Natural killer cell (primary cell): Measurements from ENCODE around the gene RGS6. TPM values are rescaled to one million over a fixed set of nuclear protein-coding genes. Genes with fewer than 3 reads are reported as not detected.

Experiments
- ATAC-seq, 3 donors: fragments of 150-1000 bp in 2 of 3; fragments of 200-7000 bp in 1 of 3; cut with Tn5 transposase; 1 replicate in 1 of 3; 2 replicates in 2 of 3; pipeline ENCODE4 v1.10.0; 2021; ENCODE audit warnings: mild to moderate bottlenecking in 2 of 3, moderate library complexity in 2 of 3
- DNase-seq, 2 donors: peaks; one replicate each; pipeline versions ENCODE4 v3.0.0 to v3.0.0-alpha.2; 2013 to 2021; ENCODE audit warnings: mixed read lengths in 1 of 2
- H3K27ac ChIP-seq: one replicate; pipeline ENCODE4 v1.5.1; 2013; ENCODE audit warnings: mild to moderate bottlenecking, low read length
- H3K27me3 ChIP-seq: one replicate; pipeline ENCODE4 v1.6.1; 2013; ENCODE audit warnings: low read length; ENCODE audit not compliant: control insufficient read depth, insufficient read depth
- H3K36me3 ChIP-seq: one replicate; pipeline ENCODE4 v1.6.1; 2013; ENCODE audit warnings: low read length; ENCODE audit not compliant: control insufficient read depth, insufficient read depth
- H3K4me1 ChIP-seq: one replicate; pipeline ENCODE4 v1.6.1; 2013; ENCODE audit warnings: low read length; ENCODE audit not compliant: control insufficient read depth, insufficient read depth
- H3K4me3 ChIP-seq: one replicate; pipeline ENCODE4 v1.5.1; 2013; ENCODE audit warnings: low read length
- H3K9me3 ChIP-seq: one replicate; pipeline ENCODE4 v1.6.1; 2013; ENCODE audit warnings: low read length; ENCODE audit not compliant: control insufficient read depth, insufficient read depth
- H3K27ac Mint-ChIP-seq, 2 donors: one replicate each; pipeline ENCODE4 v1.8.0; 2022; ENCODE audit warnings: mild to moderate bottlenecking in 2 of 2, mixed read lengths in 2 of 2, moderate library complexity in 1 of 2
- H3K27me3 Mint-ChIP-seq, 2 donors: one replicate each; pipeline ENCODE4 v1.8.0; 2022; ENCODE audit warnings: low read depth in 2 of 2, mixed read lengths in 2 of 2
- H3K36me3 Mint-ChIP-seq: one replicate; pipeline ENCODE4 v1.8.0; 2022; ENCODE audit warnings: mixed read lengths
- H3K4me1 Mint-ChIP-seq, 2 donors: one replicate each; pipeline ENCODE4 v1.8.0; 2022; ENCODE audit warnings: mixed read lengths in 2 of 2
- H3K4me3 Mint-ChIP-seq: one replicate; pipeline ENCODE4 v1.8.0; 2022; ENCODE audit warnings: mild to moderate bottlenecking, moderate library complexity, mixed read lengths
- H3K9me3 Mint-ChIP-seq, 2 donors: one replicate each; pipeline ENCODE4 v1.8.0; 2022; ENCODE audit warnings: mixed read lengths in 2 of 2
- CTCF ChIP-seq: fragments of 200-600 bp; IDR thresholded peaks from one replicate; pipeline ENCODE4 v1.8.0; 2022; ENCODE audit warnings: antibody characterized with exemption
- WGBS: methylation state at CpG from one replicate; pipeline ENCODE4 v1.1.7; 2013; ENCODE audit warnings: missing lambda C conversion rate; ENCODE audit not compliant: insufficient coverage; 5-methylcytosine and 5-hydroxymethylcytosine counted together
- intact Hi-C: fragments of 100-400 bp; cut with micrococcal nuclease; formaldehyde crosslinking; loops from one replicate; pipeline ENCODE4 v1.14.2; 2022
- total RNA-seq, 4 donors: library from RNA; stranded (reverse); fragments of 120-200 nt in 1 of 4; gene quantifications; one replicate each; pipeline versions ENCODE4 v1.2.3 to v1.2.4, GENCODE V29; 2013 to 2022

RGS6 gene
- total RNA-seq, 3 donors from 2014 or later (not counting 1 experiment from before 2014, with no cell fraction given), result 0.75 to 1.4 TPM; not detected in 1

GRCh38 chr14:71890541-71890940, 41.7 kb upstream of the RGS6 start:
- peaks cover 4 to 9% of the 10 kb centered on the region in 2 donors for H3K9me3 Mint-ChIP-seq
- no peak for TF ChIP-seq CTCF
- intact Hi-C loops, result no loop called here
- H3K27me3 Mint-ChIP-seq, result no peaks in the 10 kb centered on the region
- DNase-seq (no peak), ATAC-seq (no peak)
- H3K9me3 ChIP-seq, result no peaks in the 10 kb centered on the region
- no peak overlapping the region for H3K27ac ChIP-seq
- no peak overlapping the region for H3K4me3 ChIP-seq
- no CpG with 5 or more reads among the region's 1 CpG for WGBS
- no peaks in the 10 kb centered on the region for H3K27me3 ChIP-seq
- no peaks in the 10 kb centered on the region for H3K4me1 ChIP-seq
- no peak overlapping the region for H3K27ac Mint-ChIP-seq
- H3K36me3 Mint-ChIP-seq, result no peaks in the 10 kb centered on the region
- H3K4me3 Mint-ChIP-seq, result no peak overlapping the region
- no peaks in the 10 kb centered on the region for H3K4me1 Mint-ChIP-seq
- no peaks in the 10 kb centered on the region for H3K36me3 ChIP-seq

GRCh38 chr14:71891185-71891584, 41.0 kb upstream of the RGS6 start:
- no peak for DNase-seq
- ATAC-seq, result no peak
- Mint-ChIP-seq H3K9me3 (peaks cover 4 to 8% of the 10 kb centered on the region in 2 donors), H3K27me3 (no peaks in the 10 kb centered on the region), H3K27ac (no peak overlapping the region), H3K4me1 (no peaks in the 10 kb centered on the region), H3K36me3 (no peaks in the 10 kb centered on the region), H3K4me3 (no peak overlapping the region)
- 86% methylated on average over 6 of the region's 6 CpGs for WGBS
- H3K27ac ChIP-seq, result no peak overlapping the region
- H3K4me1 ChIP-seq, result no peaks in the 10 kb centered on the region
- no peaks in the 10 kb centered on the region for H3K27me3 ChIP-seq
- intact Hi-C loops, result no loop called here
- H3K9me3 ChIP-seq, result no peaks in the 10 kb centered on the region
- no peak overlapping the region for H3K4me3 ChIP-seq
- no peaks in the 10 kb centered on the region for H3K36me3 ChIP-seq
- no peak for TF ChIP-seq CTCF

- no peaks in the 10 kb centered on the region for H3K36me3 Mint-ChIP-seq
- WGBS, result 100% methylated on average over 1 of the region's 1 CpG
Measured at GRCh38 chr14:71891970-71892369, 40.3 kb upstream of the RGS6 start.

More at GRCh38 chr14:71891970-71892369, 40.3 kb upstream of the RGS6 start:
- no peaks in the 10 kb centered on the region for H3K36me3 ChIP-seq
- H3K4me3 ChIP-seq, result no peak overlapping the region
- no peaks in the 10 kb centered on the region for H3K4me1 ChIP-seq
- TF ChIP-seq CTCF, result no peak
- ATAC-seq (no peak), DNase-seq (no peak)
- no peaks in the 10 kb centered on the region for H3K4me1 Mint-ChIP-seq
- H3K27me3 Mint-ChIP-seq, result no peaks in the 10 kb centered on the region
- intact Hi-C loops, result no loop called here
- no peak overlapping the region for H3K27ac ChIP-seq
- no peak overlapping the region for H3K4me3 Mint-ChIP-seq
- H3K27ac Mint-ChIP-seq, result no peak overlapping the region
- H3K9me3 Mint-ChIP-seq, result peaks cover 4 to 7% of the 10 kb centered on the region in 2 donors
- no peaks in the 10 kb centered on the region for H3K27me3 ChIP-seq
- H3K9me3 ChIP-seq, result no peaks in the 10 kb centered on the region
